SK-N-SH treated with all-trans-retinoic acid at 6 μM for 48 hours (cell line): ENCODE measurements around the gene TRMO.

Experiments
- ATAC-seq: fragments of 200-7000 bp; cut with Tn5 transposase; 3 replicates; pipeline ENCODE4 v1.9.1; 2020; ENCODE audit warnings: mild to moderate bottlenecking, moderate library complexity
- BACH2 ChIP-seq: fragments of 250-450 bp; sonication (Bioruptor Pico); IDR thresholded peaks from 2 replicates; pipeline ENCODE4 v1.9.0; 2021; ENCODE audit warnings: mild to moderate bottlenecking, borderline replicate concordance
- CSDC2 ChIP-seq: fragments of 250-450 bp; sonication (Bioruptor Pico); IDR thresholded peaks from 2 replicates; pipeline ENCODE4 v1.5.0; 2020; ENCODE audit warnings: mild to moderate bottlenecking, moderate library complexity
- CSRNP3 ChIP-seq: fragments of 250-450 bp; sonication (Bioruptor Pico); IDR thresholded peaks from 2 replicates; pipeline ENCODE4 v1.5.1; 2021; ENCODE audit warnings: mild to moderate bottlenecking, moderate library complexity
- ESRRG ChIP-seq: fragments of 250-450 bp; sonication (Bioruptor Pico); IDR thresholded peaks from 2 replicates; pipeline ENCODE4 v1.6.1; 2021; ENCODE audit warnings: mild to moderate bottlenecking
- GLIS3 ChIP-seq: fragments of 250-450 bp; sonication (Bioruptor Pico); IDR thresholded peaks from 2 replicates; pipeline ENCODE4 v1.5.0; 2020; ENCODE audit warnings: mild to moderate bottlenecking, moderate library complexity
- ISL1 ChIP-seq: fragments of 250-450 bp; sonication (Bioruptor Pico); IDR thresholded peaks from 2 replicates; pipeline ENCODE4 v2.1.2; 2022; ENCODE audit warnings: mild to moderate bottlenecking, moderate library complexity
- OSR1 ChIP-seq: fragments of 250-450 bp; sonication (Bioruptor Pico); IDR thresholded peaks from 2 replicates; pipeline ENCODE4 v1.8.0; 2022; ENCODE audit warnings: moderate library complexity, mild to moderate bottlenecking, inconsistent platforms
- PPARA ChIP-seq: fragments of 250-450 bp; sonication (Bioruptor Pico); IDR thresholded peaks from 2 replicates; pipeline ENCODE4 v1.5.0; 2020; ENCODE audit warnings: mild to moderate bottlenecking, borderline replicate concordance
- RARB ChIP-seq: fragments of 250-450 bp; sonication (Bioruptor Pico); IDR thresholded peaks from 2 replicates; pipeline ENCODE4 v1.8.0; 2021; ENCODE audit warnings: mild to moderate bottlenecking, moderate library complexity
- SNAI2 ChIP-seq: fragments of 250-450 bp; sonication (Bioruptor Pico); IDR thresholded peaks from 2 replicates; pipeline ENCODE4 v1.5.0; 2020; ENCODE audit warnings: mild to moderate bottlenecking, moderate library complexity
- TCF4 ChIP-seq: fragments of 250-450 bp; sonication (Bioruptor Pico); IDR thresholded peaks from 2 replicates; pipeline ENCODE4 v1.8.0; 2021; ENCODE audit warnings: mild to moderate bottlenecking, moderate library complexity, borderline replicate concordance
- TOX ChIP-seq: fragments of 250-450 bp; sonication (Bioruptor Pico); IDR thresholded peaks from 2 replicates; pipeline ENCODE4 v1.8.0; 2021; ENCODE audit warnings: mild to moderate bottlenecking, moderate library complexity, borderline replicate concordance
- TSHZ2 ChIP-seq: fragments of 250-450 bp; sonication (Bioruptor Pico); IDR thresholded peaks from 2 replicates; pipeline ENCODE4 v1.5.0; 2020; ENCODE audit warnings: mild to moderate bottlenecking, moderate library complexity
- ZC3H10 ChIP-seq: fragments of 250-450 bp; sonication (Bioruptor Pico); IDR thresholded peaks from 2 replicates; pipeline ENCODE4 v1.5.1; 2021; ENCODE audit warnings: mild to moderate bottlenecking, moderate library complexity
- ZFP3 ChIP-seq: fragments of 250-450 bp; sonication (Bioruptor Pico); IDR thresholded peaks from 2 replicates; pipeline ENCODE4 v1.5.0; 2020; ENCODE audit warnings: mild to moderate bottlenecking, moderate library complexity
- ZFP30 ChIP-seq: fragments of 450-650 bp; formaldehyde crosslinking; IDR thresholded peaks from 2 replicates; pipeline ENCODE4 v1.5.0; 2022; ENCODE audit warnings: mild to moderate bottlenecking, moderate library complexity
- ZNF565 ChIP-seq: fragments of 450-650 bp; formaldehyde crosslinking; conservative IDR thresholded peaks from 2 replicates; pipeline ENCODE4 v1.5.0; 2020; ENCODE audit warnings: low read depth, mild to moderate bottlenecking, moderate library complexity
- ZNF70 ChIP-seq: fragments of 450-650 bp; formaldehyde crosslinking; IDR thresholded peaks from 2 replicates; pipeline ENCODE4 v1.5.0; 2020; ENCODE audit warnings: mild to moderate bottlenecking, moderate library complexity
- ZNF8 ChIP-seq: fragments of 450-650 bp; formaldehyde crosslinking; IDR thresholded peaks from 2 replicates; pipeline ENCODE4 v1.5.0; 2020; ENCODE audit warnings: mild to moderate bottlenecking, moderate library complexity
- TF ChIP-seq, protein P1 (sequence below): fragments of 250-450 bp; sonication (Bioruptor Pico); IDR thresholded peaks from 2 replicates; pipeline ENCODE4 v1.5.1; 2020; ENCODE audit warnings: low read depth, mild to moderate bottlenecking, moderate library complexity
- TF ChIP-seq, protein P2 (sequence below): fragments of 250-450 bp; sonication (Bioruptor Pico); IDR thresholded peaks from 2 replicates; pipeline ENCODE4 v1.8.0; 2021; ENCODE audit warnings: low read depth, mild to moderate bottlenecking, moderate library complexity, borderline replicate concordance

Gene TRMO

GRCh38 chr9:97856857-97857605 lies 65.3 kb downstream of the TRMO start:
- ATAC-seq: no peak
- TF ChIP-seq ZNF70 (CRISPR knock-in tag) (no peak), CSDC2 (CRISPR knock-in tag) (no peak), CSRNP3 (no peak), TSHZ2 (CRISPR knock-in tag) (no peak), TOX (CRISPR knock-in tag) (no peak), GLIS3 (no peak), RARB (no peak), ESRRG (CRISPR knock-in tag) (no peak), OSR1 (CRISPR knock-in tag) (no peak), ZNF565 (CRISPR knock-in tag) (no peak), ZNF8 (CRISPR knock-in tag) (no peak), ZC3H10 (CRISPR knock-in tag) (no peak), SNAI2 (CRISPR knock-in tag) (no peak), TCF4 (CRISPR knock-in tag) (no peak), ZFP3 (CRISPR knock-in tag) (no peak), ZFP30 (CRISPR knock-in tag) (no peak), ISL1 (CRISPR knock-in tag) (no peak), BACH2 (no peak)
- TF ChIP-seq, protein P1, sequence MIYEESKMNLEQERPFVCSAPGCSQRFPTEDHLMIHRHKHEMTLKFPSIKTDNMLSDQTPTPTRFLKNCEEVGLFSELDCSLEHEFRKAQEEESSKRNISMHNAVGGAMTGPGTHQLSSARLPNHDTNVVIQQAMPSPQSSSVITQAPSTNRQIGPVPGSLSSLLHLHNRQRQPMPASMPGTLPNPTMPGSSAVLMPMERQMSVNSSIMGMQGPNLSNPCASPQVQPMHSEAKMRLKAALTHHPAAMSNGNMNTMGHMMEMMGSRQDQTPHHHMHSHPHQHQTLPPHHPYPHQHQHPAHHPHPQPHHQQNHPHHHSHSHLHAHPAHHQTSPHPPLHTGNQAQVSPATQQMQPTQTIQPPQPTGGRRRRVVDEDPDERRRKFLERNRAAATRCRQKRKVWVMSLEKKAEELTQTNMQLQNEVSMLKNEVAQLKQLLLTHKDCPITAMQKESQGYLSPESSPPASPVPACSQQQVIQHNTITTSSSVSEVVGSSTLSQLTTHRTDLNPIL (CRISPR knock-in tag): no peak
- TF ChIP-seq, protein P2, sequence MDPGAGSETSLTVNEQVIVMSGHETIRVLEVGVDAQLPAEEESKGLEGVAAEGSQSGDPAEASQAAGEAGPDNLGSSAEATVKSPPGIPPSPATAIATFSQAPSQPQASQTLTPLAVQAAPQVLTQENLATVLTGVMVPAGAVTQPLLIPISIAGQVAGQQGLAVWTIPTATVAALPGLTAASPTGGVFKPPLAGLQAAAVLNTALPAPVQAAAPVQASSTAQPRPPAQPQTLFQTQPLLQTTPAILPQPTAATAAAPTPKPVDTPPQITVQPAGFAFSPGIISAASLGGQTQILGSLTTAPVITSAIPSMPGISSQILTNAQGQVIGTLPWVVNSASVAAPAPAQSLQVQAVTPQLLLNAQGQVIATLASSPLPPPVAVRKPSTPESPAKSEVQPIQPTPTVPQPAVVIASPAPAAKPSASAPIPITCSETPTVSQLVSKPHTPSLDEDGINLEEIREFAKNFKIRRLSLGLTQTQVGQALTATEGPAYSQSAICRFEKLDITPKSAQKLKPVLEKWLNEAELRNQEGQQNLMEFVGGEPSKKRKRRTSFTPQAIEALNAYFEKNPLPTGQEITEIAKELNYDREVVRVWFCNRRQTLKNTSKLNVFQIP (CRISPR knock-in tag): no peak

GRCh38 chr9:97855899-97856298 lies 66.4 kb downstream of the TRMO start:
- ATAC-seq: no peak
- TF ChIP-seq SNAI2 (CRISPR knock-in tag): no peak
- no peak for TF ChIP-seq ZNF70 (CRISPR knock-in tag)
- TF ChIP-seq BACH2: no peak
- TF ChIP-seq, protein P1 (CRISPR knock-in tag): no peak
- TF ChIP-seq ESRRG (CRISPR knock-in tag): no peak
- no peak for TF ChIP-seq CSRNP3
- no peak for TF ChIP-seq PPARA (CRISPR knock-in tag)
- TF ChIP-seq TCF4 (CRISPR knock-in tag): no peak
- TF ChIP-seq ISL1 (CRISPR knock-in tag): no peak
- TF ChIP-seq, all 23 proteins: peak for 0
